HEK293 (cell line): Measurements from ENCODE around the gene IGFALS.

Source experiments
- CTCF ChIA-PET: fragments of 350-600 bp; formaldehyde crosslinking; extraction: SDS; loops from one replicate; lab custom pipeline; 2021; ENCODE audit warnings: antibody characterized with exemption; lab: Yijun Ruan, JAX
- POLR2A ChIA-PET: fragments of 300-600 bp; formaldehyde crosslinking; extraction: SDS; loops from one replicate; lab custom pipeline; 2020; ENCODE audit warnings: antibody characterized with exemption, inconsistent platforms; lab: Yijun Ruan, JAX
- H3K27ac ChIP-seq: fragments of 200-500 bp; sonication (Bioruptor generic); 2 replicates; pipeline ENCODE4 v1.5.1; 2014; ENCODE audit warnings: low read depth, low read length, control low read depth, inconsistent platforms; ENCODE audit errors: extremely low read depth
- H3K36me3 ChIP-seq, 2 experiments: fragments of 200-500 bp in 1 of 2; sonication (Bioruptor generic) in 1 of 2; 1 replicate in 1 of 2; 2 replicates in 1 of 2; pipeline ENCODE4 v1.5.1; 2014 to 2017; ENCODE audit warnings: inconsistent platforms in 2 of 2, low read length in 2 of 2; ENCODE audit not compliant: control insufficient read depth in 2 of 2, insufficient read depth in 1 of 2
- H3K4me1 ChIP-seq: fragments of 200-500 bp; sonication (Bioruptor generic); 2 replicates; pipeline ENCODE4 v1.5.1; 2014; ENCODE audit warnings: mild to moderate bottlenecking, low read length, inconsistent platforms; ENCODE audit not compliant: control insufficient read depth, insufficient read depth
- H3K4me3 ChIP-seq: 2 replicates; pipeline ENCODE4 v1.5.1; 2011; ENCODE audit warnings: low read depth, mild to moderate bottlenecking, control low read depth, low read length, moderate library complexity
- H3K9me3 ChIP-seq: fragments of 200-500 bp; sonication (Bioruptor generic); 2 replicates; pipeline ENCODE4 v1.5.1; 2014; ENCODE audit warnings: low read depth, low read length, inconsistent platforms; ENCODE audit not compliant: control insufficient read depth, insufficient read depth
- BCL11A ChIP-seq: fragments of 450-650 bp; formaldehyde crosslinking; IDR thresholded peaks from 2 replicates; pipeline ENCODE4 v1.5.1; 2016; ENCODE audit warnings: low read depth, missing biosample characterization, missing genetic modification characterization
- CTCF ChIP-seq: fragments of 450-650 bp; formaldehyde crosslinking; IDR thresholded peaks from 2 replicates; pipeline ENCODE4 v1.5.1; 2016; ENCODE audit warnings: missing biosample characterization, missing genetic modification characterization
- EGR2 ChIP-seq: fragments of 450-650 bp; formaldehyde crosslinking; IDR thresholded peaks from 2 replicates; pipeline ENCODE4 v1.5.1; 2016; ENCODE audit warnings: low read depth, missing biosample characterization, missing genetic modification characterization
- FEZF1 ChIP-seq: fragments of 450-650 bp; formaldehyde crosslinking; IDR thresholded peaks from 2 replicates; pipeline ENCODE4 v1.5.1; 2016; ENCODE audit warnings: missing biosample characterization, missing genetic modification characterization
- GLIS1 ChIP-seq: fragments of 450-650 bp; formaldehyde crosslinking; IDR thresholded peaks from 2 replicates; pipeline ENCODE4 v1.5.1; 2016; ENCODE audit warnings: missing biosample characterization, missing genetic modification characterization
- HIC1 ChIP-seq: fragments of 450-650 bp; formaldehyde crosslinking; IDR thresholded peaks from 2 replicates; pipeline ENCODE4 v1.5.1; 2016; ENCODE audit warnings: missing biosample characterization, missing genetic modification characterization
- KLF1 ChIP-seq: fragments of 450-650 bp; formaldehyde crosslinking; IDR thresholded peaks from 2 replicates; pipeline ENCODE4 v1.5.1; 2016; ENCODE audit warnings: missing biosample characterization, missing genetic modification characterization
- KLF10 ChIP-seq: fragments of 450-650 bp; IDR thresholded peaks from 2 replicates; pipeline ENCODE4 v1.5.1; 2018; ENCODE audit warnings: missing biosample characterization, mild to moderate bottlenecking, missing genetic modification characterization
- KLF16 ChIP-seq: fragments of 450-650 bp; formaldehyde crosslinking; IDR thresholded peaks from 2 replicates; pipeline ENCODE4 v1.5.1; 2017; ENCODE audit warnings: missing biosample characterization, missing genetic modification characterization
- MEIS1 ChIP-seq: sonication (generic); formaldehyde crosslinking; IDR thresholded peaks from 2 replicates; pipeline ENCODE4 v1.8.1; 2022; ENCODE audit warnings: missing genetic modification reagents, mild to moderate bottlenecking, borderline replicate concordance
- MZF1 ChIP-seq: fragments of 450-650 bp; formaldehyde crosslinking; IDR thresholded peaks from 2 replicates; pipeline ENCODE4 v1.5.1; 2017; ENCODE audit warnings: missing biosample characterization, missing genetic modification characterization, borderline replicate concordance
- PRDM10 ChIP-seq: fragments of 450-650 bp; formaldehyde crosslinking; IDR thresholded peaks from 2 replicates; pipeline ENCODE4 v1.5.1; 2016; ENCODE audit warnings: missing biosample characterization, missing genetic modification characterization
- REPIN1 ChIP-seq: fragments of 450-650 bp; formaldehyde crosslinking; IDR thresholded peaks from 2 replicates; pipeline ENCODE4 v1.5.1; 2017; ENCODE audit warnings: missing biosample characterization, missing genetic modification characterization, low read depth
- REST ChIP-seq: fragments of 450-650 bp; formaldehyde crosslinking; IDR thresholded peaks from 2 replicates; pipeline ENCODE4 v1.5.1; 2016; ENCODE audit warnings: missing biosample characterization, missing genetic modification characterization
- ZNF132 ChIP-seq: fragments of 450-650 bp; formaldehyde crosslinking; IDR thresholded peaks from 2 replicates; pipeline ENCODE4 v1.5.1; 2017; ENCODE audit warnings: missing biosample characterization, missing genetic modification characterization, borderline replicate concordance
- ZNF335 ChIP-seq: fragments of 450-650 bp; formaldehyde crosslinking; conservative IDR thresholded peaks from 2 replicates; pipeline ENCODE4 v1.5.1; 2016; ENCODE audit warnings: missing biosample characterization, missing genetic modification characterization
- ZNF341 ChIP-seq: fragments of 450-650 bp; formaldehyde crosslinking; IDR thresholded peaks from 2 replicates; pipeline ENCODE4; 2016; ENCODE audit warnings: low read depth, missing biosample characterization, missing genetic modification characterization
- ZNF423 ChIP-seq: fragments of 450-650 bp; formaldehyde crosslinking; IDR thresholded peaks from 2 replicates; pipeline ENCODE4 v1.5.1; 2016; ENCODE audit warnings: missing biosample characterization, missing genetic modification characterization
- ZNF600 ChIP-seq: fragments of 450-650 bp; formaldehyde crosslinking; IDR thresholded peaks from 2 replicates; pipeline ENCODE4 v1.5.1; 2016; ENCODE audit warnings: missing biosample characterization, missing genetic modification characterization
- ZNF777 ChIP-seq: fragments of 450-650 bp; formaldehyde crosslinking; IDR thresholded peaks from 2 replicates; pipeline ENCODE4 v1.5.1; 2017; ENCODE audit warnings: missing biosample characterization, missing genetic modification characterization, borderline replicate concordance
- ZNF791 ChIP-seq: fragments of 450-650 bp; formaldehyde crosslinking; IDR thresholded peaks from 2 replicates; pipeline ENCODE4 v1.5.1; 2016; ENCODE audit warnings: missing biosample characterization, missing genetic modification characterization
- ZSCAN30 ChIP-seq: fragments of 450-650 bp; IDR thresholded peaks from 2 replicates; pipeline ENCODE4 v1.5.1; 2018; ENCODE audit warnings: missing biosample characterization, mild to moderate bottlenecking, missing genetic modification characterization, moderate library complexity

Gene IGFALS

GRCh38 chr16:1815461-1815860 is 22.0 kb upstream of the IGFALS start:
- CTCF ChIA-PET, result interaction anchor here (0.7 kb wide), 1 partner anchor 16 kb away, joined by 3 read pairs; no protein-coding TSS in a partner anchor
- Histone ChIP-seq H3K4me3 (no peak overlapping the region), H3K9me3 (no peaks in the 10 kb centered on the region), H3K27ac (no peak overlapping the region), H3K4me1 (no peaks in the 10 kb centered on the region), H3K36me3 (peaks cover 0 to 61% of the 10 kb centered on the region in 2 experiments; a peak in 2 of 3 replicates)
- POLR2A ChIA-PET, result no interaction called here
- TF ChIP-seq ZNF341 (tag by site-specific recombination) (no peak), PRDM10 (tag by site-specific recombination) (peak; percentile 52)

- no peaks in the 10 kb centered on the region for H3K4me1 ChIP-seq
- no peaks in the 10 kb centered on the region for H3K9me3 ChIP-seq
- CTCF ChIA-PET, result interaction anchor here (0.7 to 1.0 kb wide), 3 partner anchors 11 to 115 kb away, joined by 3 to 4 read pairs (median 3); no protein-coding TSS in a partner anchor
- POLR2A ChIA-PET, result no interaction called here
- H3K4me3 ChIP-seq, result no peak overlapping the region
- H3K27ac ChIP-seq, result no peak overlapping the region
- peaks cover 3 to 60% of the 10 kb centered on the region in 2 experiments; a peak in 2 of 3 replicates for H3K36me3 ChIP-seq
- TF ChIP-seq ZNF791 (tag by site-specific recombination) (no peak), MZF1 (peak; percentile 41; the same call in 1 of the 2 replicates), KLF10 (peak; percentile 31; the same call in 1 of the 2 replicates), REPIN1 (no peak), FEZF1 (no peak), KLF1 (tag by site-specific recombination) (peak; percentile 93), EGR2 (tag by site-specific recombination) (peak; percentile 96), ZNF777 (no peak), ZNF335 (tag by site-specific recombination) (no peak), GLIS1 (tag by site-specific recombination) (no peak), ZNF423 (tag by site-specific recombination) (no peak), BCL11A (tag by site-specific recombination) (no peak), ZNF600 (peak; percentile 62; the same call in 1 of the 2 replicates), CTCF (peak; percentile 85), KLF16 (tag by site-specific recombination) (peak; percentile 62; the same call in 1 of the 2 replicates), ZSCAN30 (tag by site-specific recombination) (no peak), ZNF132 (tag by site-specific recombination) (no peak), HIC1 (tag by site-specific recombination) (no peak), REST (tag by site-specific recombination) (no peak), MEIS1 (CRISPR knock-in tag) (no peak)
Observed at GRCh38 chr16:1812732-1813163, 19.2 kb upstream of the IGFALS start.
